Measurements from ENCODE around the gene GNAQ.

Gene GNAQ

GRCh38 chr9:77891128-77891800 is 140.3 kb downstream of the GNAQ start:
- Histone ChIP-seq H4K20me1 (ENCODE audit: control insufficient read depth, insufficient read depth, low read depth, low read length) (no peaks in the 10 kb centered on the region), H3K4me1 (ENCODE audit: control insufficient read depth, low read length) (no peaks in the 10 kb centered on the region), H3K4me3 (ENCODE audit: low read length) (no peak overlapping the region), H3K9me3 (ENCODE audit: control insufficient read depth, insufficient read depth, low read length) (no peaks in the 10 kb centered on the region), H3K36me3 (ENCODE audit: control insufficient read depth, low read length) (no peaks in the 10 kb centered on the region), H3K9me2 (replicated peaks; ENCODE audit: control insufficient read depth, low read length) (no peaks in the 10 kb centered on the region), H3K4me2 (ENCODE audit: low read length) (no peak overlapping the region), H3K27me3 (ENCODE audit: control insufficient read depth, low read length) (no peaks in the 10 kb centered on the region), H3K27ac (ENCODE audit: low read depth, low read length) (no peak overlapping the region), H3F3A (ENCODE audit: control insufficient read depth, insufficient read depth) (no peaks in the 10 kb centered on the region), H3K79me2 (ENCODE audit: control insufficient read depth, low read length) (no peaks in the 10 kb centered on the region)
- TF ChIP-seq CTCF (IDR thresholded peaks at IDR 0.05; ENCODE audit: low read depth, low read length, poor library complexity, severe bottlenecking) (no peak), EZH2phosphoT487 (IDR thresholded peaks at IDR 0.05; ENCODE audit: borderline replicate concordance, low read length) (no peak)

GRCh38 chr9:77887662-77888061 is 143.9 kb downstream of the GNAQ start:
- Histone ChIP-seq H3K4me2 (ENCODE audit: low read length) (no peak overlapping the region), H3K79me2 (ENCODE audit: control insufficient read depth, low read length) (no peaks in the 10 kb centered on the region), H3K27ac (ENCODE audit: low read depth, low read length) (no peak overlapping the region), H3F3A (ENCODE audit: control insufficient read depth, insufficient read depth) (no peaks in the 10 kb centered on the region), H3K9me2 (replicated peaks; ENCODE audit: control insufficient read depth, low read length) (no peaks in the 10 kb centered on the region), H3K4me1 (ENCODE audit: control insufficient read depth, low read length) (no peaks in the 10 kb centered on the region), H3K9me3 (ENCODE audit: control insufficient read depth, insufficient read depth, low read length) (no peaks in the 10 kb centered on the region), H3K36me3 (ENCODE audit: control insufficient read depth, low read length) (no peaks in the 10 kb centered on the region), H3K4me3 (ENCODE audit: low read length) (no peak overlapping the region), H3K27me3 (ENCODE audit: control insufficient read depth, low read length) (0 out of 2 replicates have a peak, but pooled peaks cover 3% of the 10 kb centered on the region), H4K20me1 (ENCODE audit: control insufficient read depth, insufficient read depth, low read depth, low read length) (no peaks in the 10 kb centered on the region)
- TF ChIP-seq CTCF (IDR thresholded peaks at IDR 0.05; ENCODE audit: low read depth, low read length, poor library complexity, severe bottlenecking): no peak

GRCh38 chr9:77885104-77885672 is 146.4 kb downstream of the GNAQ start:
- no peaks in the 10 kb centered on the region for H3K36me3 ChIP-seq (ENCODE audit: control insufficient read depth, low read length)
- H3K4me1 ChIP-seq (ENCODE audit: control insufficient read depth, low read length): no peaks in the 10 kb centered on the region
- H3K4me2 ChIP-seq (ENCODE audit: low read length): no peak overlapping the region
- H3K79me2 ChIP-seq (ENCODE audit: control insufficient read depth, low read length): no peaks in the 10 kb centered on the region
- no peaks in the 10 kb centered on the region for H3K9me3 ChIP-seq (ENCODE audit: control insufficient read depth, insufficient read depth, low read length)
- 0 out of 2 replicates have a peak, but pooled peaks cover 3% of the 10 kb centered on the region for H3K27me3 ChIP-seq (ENCODE audit: control insufficient read depth, low read length)
- no peak overlapping the region for H3K4me3 ChIP-seq (ENCODE audit: low read length)
- H4K20me1 ChIP-seq (ENCODE audit: control insufficient read depth, insufficient read depth, low read depth, low read length): no peaks in the 10 kb centered on the region
- no peaks in the 10 kb centered on the region for H3K9me2 ChIP-seq (replicated peaks; ENCODE audit: control insufficient read depth, low read length)
- no peak overlapping the region for H3K27ac ChIP-seq (ENCODE audit: low read depth, low read length)
- no peak for TF ChIP-seq EZH2phosphoT487 (IDR thresholded peaks at IDR 0.05; ENCODE audit: borderline replicate concordance, low read length)
- no peak for TF ChIP-seq CTCF (IDR thresholded peaks at IDR 0.05; ENCODE audit: low read depth, low read length, poor library complexity, severe bottlenecking)
- H3F3A ChIP-seq (ENCODE audit: control insufficient read depth, insufficient read depth): no peaks in the 10 kb centered on the region

All from DOHH2 (cell line).